Ectodermal cell (in vitro differentiated cells): ENCODE data around the gene OR6K2. TPM values are rescaled to one million over a fixed set of nuclear protein-coding genes. Genes with fewer than 3 reads are reported as not detected.

ENCODE experiments used
- H3K27ac ChIP-seq: 2 replicates; pipeline ENCODE4 v1.7.0; 2013; ENCODE audit warnings: mild to moderate bottlenecking, low read depth, low read length; ENCODE audit not compliant: insufficient read depth, poor library complexity, severe bottlenecking
- H3K27me3 ChIP-seq: 2 replicates; pipeline ENCODE4 v1.7.0; 2013; ENCODE audit warnings: mild to moderate bottlenecking, low read length; ENCODE audit not compliant: insufficient read depth, control insufficient read depth, poor library complexity, severe bottlenecking
- H3K36me3 ChIP-seq: one replicate; pipeline ENCODE4 v1.7.0; 2013; ENCODE audit warnings: low read length; ENCODE audit not compliant: control insufficient read depth, insufficient read depth
- H3K4me1 ChIP-seq: one replicate; pipeline ENCODE4 v1.7.0; 2013; ENCODE audit warnings: low read length; ENCODE audit not compliant: control insufficient read depth, insufficient read depth
- H3K4me3 ChIP-seq: 2 replicates; pipeline ENCODE4 v1.7.0; 2013; ENCODE audit warnings: low read depth, low read length, control low read depth; ENCODE audit not compliant: insufficient read depth
- H3K9me3 ChIP-seq: 2 replicates; pipeline ENCODE4 v1.7.0; 2013; ENCODE audit warnings: mild to moderate bottlenecking, low read length, moderate library complexity; ENCODE audit not compliant: control insufficient read depth
- WGBS, 2 experiments: methylation state at CpG; one replicate each; pipeline ENCODE4 v1.1.7; 2013; ENCODE audit warnings: missing lambda C conversion rate in 2 of 2; 5-methylcytosine and 5-hydroxymethylcytosine counted together
- polyA plus RNA-seq, 4 experiments: library from polyadenylated mRNA; stranded (reverse); fragments of 50-300 nt; gene quantifications; one replicate each; pipeline ENCODE4 v1.2.3, GENCODE V29; 2013

OR6K2 gene, protein sequence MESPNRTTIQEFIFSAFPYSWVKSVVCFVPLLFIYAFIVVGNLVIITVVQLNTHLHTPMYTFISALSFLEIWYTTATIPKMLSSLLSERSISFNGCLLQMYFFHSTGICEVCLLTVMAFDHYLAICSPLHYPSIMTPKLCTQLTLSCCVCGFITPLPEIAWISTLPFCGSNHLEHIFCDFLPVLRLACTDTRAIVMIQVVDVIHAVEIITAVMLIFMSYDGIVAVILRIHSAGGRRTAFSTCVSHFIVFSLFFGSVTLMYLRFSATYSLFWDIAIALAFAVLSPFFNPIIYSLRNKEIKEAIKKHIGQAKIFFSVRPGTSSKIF
- not detected for polyA plus RNA-seq (2013, experiment 1 of 4)
- polyA plus RNA-seq (2013, experiment 2 of 4) = not detected
- polyA plus RNA-seq (2013, experiment 3 of 4) = not detected
- polyA plus RNA-seq (2013, experiment 4 of 4) = not detected

DNA sequence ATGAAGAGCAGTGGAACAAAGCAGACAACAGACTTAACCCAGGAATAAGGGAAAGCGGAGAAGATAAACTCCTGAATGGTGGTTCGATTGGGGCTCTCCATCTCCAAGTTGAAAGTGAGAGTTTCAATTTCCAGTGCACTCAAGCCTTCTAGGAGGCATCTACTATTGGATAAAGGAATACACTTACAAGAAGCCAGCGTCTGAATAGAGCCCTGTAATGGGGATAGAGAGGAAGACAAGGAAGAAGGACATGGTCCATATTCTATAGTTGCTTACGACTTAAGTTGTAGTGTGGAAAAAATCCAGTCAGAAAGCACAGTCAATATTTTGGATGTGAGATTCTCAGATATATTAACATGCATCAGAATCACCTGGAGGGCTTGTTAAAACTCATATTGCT is at the start of gene OR6K2:
OR6K2 (minus strand) TSS at position 101 of the 400 bp plus-strand sequence; CDS start at position 101, 0 bp downstream.
- Histone ChIP-seq H3K4me1 (no peaks in the 10 kb centered on the region), H3K27me3 (no peaks in the 10 kb centered on the region), H3K27ac (no peak within 1 kb of the TSS), H3K36me3 (no peaks in the 10 kb centered on the region), H3K9me3 (no peaks in the 10 kb centered on the region), H3K4me3 (no peak within 1 kb of the TSS)
- WGBS, 2 experiments = 91 to 92% methylated on average over 4 of the region's 4 CpGs

DNA sequence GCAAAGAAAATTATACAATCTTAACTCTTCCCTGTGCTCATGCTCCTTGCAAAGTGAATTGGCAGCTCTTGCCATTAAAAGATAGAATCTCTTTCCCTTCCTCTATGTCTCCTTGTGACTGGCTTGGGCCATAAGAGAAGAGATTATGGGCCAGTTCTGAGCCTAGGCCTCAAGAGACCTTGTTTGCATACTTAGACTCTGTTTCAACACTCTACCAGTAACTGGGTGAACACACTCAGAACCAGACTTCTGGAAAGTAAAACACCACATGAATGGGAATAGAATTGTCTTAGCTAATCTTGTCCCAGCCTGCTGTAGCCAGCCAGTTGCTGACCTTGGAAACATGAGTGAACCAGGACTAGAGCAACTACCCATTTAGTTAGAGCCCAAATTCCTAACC is 35.4 kb upstream of the OR6K2 start:
- no peaks in the 10 kb centered on the region for H3K9me3 ChIP-seq
- no peaks in the 10 kb centered on the region for H3K36me3 ChIP-seq
- H3K4me1 ChIP-seq = no peaks in the 10 kb centered on the region
- H3K27ac ChIP-seq = no peak overlapping the region
- H3K27me3 ChIP-seq = no peaks in the 10 kb centered on the region
- H3K4me3 ChIP-seq = no peak overlapping the region

DNA sequence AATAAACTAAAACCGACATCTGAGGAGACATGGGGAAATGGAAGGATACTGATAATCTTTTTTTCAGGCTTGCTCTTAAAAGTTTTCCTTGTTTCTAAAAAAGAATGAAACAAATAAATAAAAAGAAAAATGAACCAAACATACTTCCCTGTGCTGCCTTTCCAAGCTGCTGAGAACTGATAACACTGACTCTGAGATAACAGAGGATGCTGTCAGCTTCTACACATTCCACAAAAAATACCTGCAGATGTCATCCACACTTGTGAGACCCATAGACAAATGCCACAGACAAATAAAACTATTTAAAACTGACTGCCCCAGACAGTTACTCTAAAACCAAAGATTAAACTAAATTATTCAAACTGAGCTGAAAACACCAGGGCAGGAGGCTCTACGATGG is 32.1 kb upstream of the OR6K2 start:
- WGBS, 2 experiments = 93 to 97% methylated on average over 1 of the region's 2 CpGs
- H3K9me3 ChIP-seq = no peaks in the 10 kb centered on the region
- no peaks in the 10 kb centered on the region for H3K4me1 ChIP-seq
- no peak overlapping the region for H3K4me3 ChIP-seq
- no peaks in the 10 kb centered on the region for H3K27me3 ChIP-seq
- no peak overlapping the region for H3K27ac ChIP-seq
- no peaks in the 10 kb centered on the region for H3K36me3 ChIP-seq

DNA sequence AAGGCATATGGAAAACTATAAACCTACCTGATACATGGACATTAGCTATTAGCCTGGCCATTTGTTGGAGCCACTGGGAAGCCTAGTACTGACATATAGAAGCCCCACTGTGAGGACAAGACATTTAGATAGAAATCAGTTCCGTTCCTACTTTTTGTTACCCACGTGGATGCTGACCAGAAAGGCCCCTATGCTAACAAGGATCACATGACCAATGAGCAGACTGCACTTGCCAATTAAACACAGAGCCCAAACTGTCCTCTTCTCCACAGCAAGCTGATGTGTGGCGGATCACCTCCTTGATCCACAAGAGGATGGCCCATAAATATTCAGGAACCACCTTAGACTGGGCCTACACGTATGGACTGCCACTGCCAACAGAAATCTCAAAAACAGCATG is 31.3 kb upstream of the OR6K2 start:
- H3K27ac ChIP-seq = no peak overlapping the region
- no peak overlapping the region for H3K4me3 ChIP-seq
- 85 to 91% methylated on average over 4 of the region's 4 CpGs for WGBS, 2 experiments
- H3K36me3 ChIP-seq = no peaks in the 10 kb centered on the region
- no peaks in the 10 kb centered on the region for H3K9me3 ChIP-seq
- H3K4me1 ChIP-seq = no peaks in the 10 kb centered on the region
- no peaks in the 10 kb centered on the region for H3K27me3 ChIP-seq

DNA sequence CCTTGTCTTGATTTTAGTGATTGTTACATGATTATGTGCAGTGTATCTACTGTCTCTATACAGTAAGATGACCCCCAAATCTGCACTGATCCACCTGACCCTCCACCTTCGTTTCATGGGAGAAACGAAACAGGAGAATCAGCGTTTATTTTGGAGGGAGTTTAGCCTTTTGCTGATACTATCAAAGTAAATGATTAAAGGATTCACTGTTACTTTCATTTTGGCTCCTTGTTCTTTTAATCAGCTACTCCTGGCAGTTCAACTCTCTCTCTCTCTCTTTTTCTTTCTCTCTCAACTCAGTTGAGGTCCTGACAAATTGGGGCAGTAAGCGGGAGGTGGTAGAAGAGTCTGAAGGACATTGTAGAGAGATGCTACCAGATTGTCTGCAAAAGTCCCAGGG is 30.0 kb upstream of the OR6K2 start:
- no peaks in the 10 kb centered on the region for H3K4me1 ChIP-seq
- WGBS, 2 experiments = 94 to 95% methylated on average over 4 of the region's 4 CpGs
- no peak overlapping the region for H3K4me3 ChIP-seq
- H3K9me3 ChIP-seq = no peaks in the 10 kb centered on the region
- no peaks in the 10 kb centered on the region for H3K27me3 ChIP-seq
- no peak overlapping the region for H3K27ac ChIP-seq
- no peaks in the 10 kb centered on the region for H3K36me3 ChIP-seq

DNA sequence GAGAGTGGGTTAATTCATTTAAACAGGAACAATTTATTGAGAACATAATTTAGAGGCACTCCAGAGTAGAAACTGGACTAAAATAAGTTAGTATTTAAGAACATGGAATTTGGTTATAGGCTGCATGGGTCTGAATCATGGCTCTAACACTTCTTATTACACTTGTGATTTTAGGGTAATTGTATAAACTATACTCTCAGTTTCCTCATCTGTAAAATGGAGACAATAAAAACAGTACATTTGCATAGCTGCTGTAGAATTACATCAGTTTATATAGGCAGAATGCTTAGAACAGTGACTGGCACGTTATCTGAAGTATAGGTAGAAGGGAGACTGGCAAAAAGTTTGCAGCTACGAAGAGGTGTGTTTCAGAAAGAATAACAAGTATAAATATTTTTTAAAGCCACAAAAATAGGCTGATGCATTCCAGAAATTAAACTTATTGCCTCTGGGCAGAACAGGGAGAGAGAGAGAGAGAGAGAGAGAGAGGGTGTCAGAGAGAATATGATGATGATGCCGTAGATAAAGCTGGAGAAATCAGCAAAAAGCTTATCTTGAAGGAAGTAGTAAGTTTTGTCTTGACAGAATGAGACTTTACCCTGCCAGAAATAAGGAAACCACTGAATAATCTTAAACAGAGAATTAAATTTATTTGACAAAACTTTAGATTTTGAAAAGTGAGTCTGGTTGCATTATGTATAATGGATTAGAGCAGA is 28.2 kb upstream of the OR6K2 start:
- H3K9me3 ChIP-seq = no peaks in the 10 kb centered on the region
- H3K27me3 ChIP-seq = no peaks in the 10 kb centered on the region
- H3K4me1 ChIP-seq = no peaks in the 10 kb centered on the region
- H3K4me3 ChIP-seq = no peak overlapping the region
- WGBS, 2 experiments = 88 to 100% methylated on average over 3 of the region's 3 CpGs
- no peaks in the 10 kb centered on the region for H3K36me3 ChIP-seq
- H3K27ac ChIP-seq = no peak overlapping the region

DNA sequence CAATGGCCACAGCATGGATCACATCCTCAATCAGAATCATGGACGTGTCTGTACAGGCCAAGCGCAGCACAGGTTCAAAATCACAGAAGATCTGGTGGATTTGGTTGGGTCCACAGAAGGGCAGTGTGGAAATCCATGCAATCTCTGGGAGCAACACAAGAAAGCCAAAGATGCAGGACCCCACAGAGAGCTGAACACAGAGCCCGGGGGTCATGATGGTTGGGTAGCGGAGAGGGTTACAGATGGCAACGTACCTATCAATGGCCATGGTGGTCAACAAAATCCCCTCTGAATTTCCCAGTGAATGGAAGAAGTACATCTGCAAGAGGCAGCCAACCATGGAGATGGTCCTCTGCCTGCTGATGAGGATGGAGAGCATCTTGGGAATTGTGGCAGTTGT is 24.0 kb upstream of the OR6K2 start:
- Histone ChIP-seq H3K4me3 (no peak overlapping the region), H3K27me3 (no peaks in the 10 kb centered on the region), H3K27ac (no peak overlapping the region), H3K9me3 (no peaks in the 10 kb centered on the region), H3K36me3 (no peaks in the 10 kb centered on the region), H3K4me1 (no peaks in the 10 kb centered on the region)
- WGBS, 2 experiments = 92 to 94% methylated on average over 5 of the region's 5 CpGs

DNA sequence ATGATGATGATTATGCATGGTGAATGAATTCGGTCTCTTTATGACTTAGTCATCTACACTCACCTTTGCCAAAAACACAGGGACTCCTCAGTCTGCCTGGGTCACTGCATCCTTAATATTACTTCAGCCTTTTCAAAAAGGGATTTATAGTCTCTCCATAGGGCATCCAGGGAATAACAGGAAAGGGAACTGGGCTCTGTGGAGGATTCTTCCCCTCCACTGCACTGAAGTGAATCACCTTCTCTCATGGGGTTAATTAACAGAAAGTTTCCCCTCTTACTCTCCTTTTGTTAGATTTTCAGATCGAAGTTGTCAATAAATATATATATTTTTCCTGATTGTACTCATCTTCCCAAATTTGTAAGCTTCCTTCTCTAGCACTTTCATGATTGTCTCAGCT is 20.2 kb upstream of the OR6K2 start, which contains the start of gene OR6K3:
OR6K3 (minus strand) TSS at position 101 of the 400 bp plus-strand sequence. CDS start 2,605 bp downstream, outside the sequence.
- 82 to 92% methylated on average over 1 to 2 of the region's 2 CpGs for WGBS, 2 experiments
- Histone ChIP-seq H3K27ac (no peak within 1 kb of the TSS), H3K36me3 (no peaks in the 10 kb centered on the region), H3K4me1 (no peaks in the 10 kb centered on the region), H3K4me3 (no peak within 1 kb of the TSS), H3K27me3 (no peaks in the 10 kb centered on the region), H3K9me3 (no peaks in the 10 kb centered on the region)

DNA sequence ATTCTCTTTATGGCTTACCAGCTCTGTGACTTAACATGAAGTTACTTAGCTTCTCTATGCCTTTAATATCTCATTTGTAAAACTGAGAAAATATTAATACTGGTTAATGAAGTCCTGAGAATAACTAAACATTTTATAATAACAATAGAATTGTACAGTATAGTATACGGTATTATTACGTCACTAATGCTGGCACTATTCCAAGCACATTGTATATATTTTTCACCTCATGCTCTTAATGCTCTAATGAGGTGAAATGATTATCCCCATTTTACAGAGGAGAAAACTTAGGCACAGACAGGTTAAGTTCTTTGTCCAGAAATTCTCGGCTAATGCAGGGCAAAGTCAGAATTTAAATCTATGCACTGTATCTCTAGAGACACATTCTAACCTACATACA is 19.2 kb upstream of the OR6K2 start:
- H3K4me3 ChIP-seq = no peak overlapping the region
- no peaks in the 10 kb centered on the region for H3K27me3 ChIP-seq
- WGBS, 2 experiments = 98 to 100% methylated on average over 1 to 3 of the region's 3 CpGs
- no peak overlapping the region for H3K27ac ChIP-seq
- H3K9me3 ChIP-seq = no peaks in the 10 kb centered on the region
- H3K36me3 ChIP-seq = no peaks in the 10 kb centered on the region
- no peaks in the 10 kb centered on the region for H3K4me1 ChIP-seq

DNA sequence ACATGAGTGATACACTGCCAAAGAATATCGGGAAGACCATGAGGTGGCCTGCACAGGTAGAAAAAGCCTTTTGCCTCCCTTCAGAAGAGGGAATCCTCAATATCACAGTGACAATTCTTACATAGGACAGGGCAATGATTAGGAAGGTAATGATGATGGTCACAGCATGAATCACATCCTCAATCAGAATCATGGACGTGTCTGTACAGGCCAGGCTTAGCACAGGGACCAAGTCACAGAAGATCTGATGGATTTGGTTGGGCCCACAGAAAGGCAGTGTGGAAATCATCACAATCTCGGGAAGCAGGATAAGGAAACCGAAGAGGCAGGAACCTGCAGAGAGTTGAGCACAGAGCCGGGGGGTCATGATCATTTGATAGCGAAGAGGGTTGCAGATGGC is 16.9 kb upstream of the OR6K2 start:
- no peak overlapping the region for H3K27ac ChIP-seq
- no peaks in the 10 kb centered on the region for H3K4me1 ChIP-seq
- no peaks in the 10 kb centered on the region for H3K36me3 ChIP-seq
- H3K27me3 ChIP-seq = no peaks in the 10 kb centered on the region
- H3K4me3 ChIP-seq = no peak overlapping the region
- 76 to 81% methylated on average over 6 of the region's 6 CpGs for WGBS, 2 experiments
- no peaks in the 10 kb centered on the region for H3K9me3 ChIP-seq
